ENCODE results near the gene PRKAG2.

- no peak for TF ChIP-seq POLR2A (IDR thresholded peaks at IDR 0.05)
- no peak for TF ChIP-seq CTCF (IDR thresholded peaks at IDR 0.05)
These were observed 232.4 kb downstream of the PRKAG2 start for GRCh38 chr7:151644554-151644953.
